ENCODE data around the gene NMBR.

- TF ChIP-seq CTCF (IDR thresholded peaks at IDR 0.05), result no peak
- TF ChIP-seq POLR2A (IDR thresholded peaks at IDR 0.05), result no peak
Observed at GRCh38 chr6:142165227-142165626, 18.3 kb upstream of the NMBR start.
